ENCODE measurements around the gene CTDNEP1.

Gene CTDNEP1

DNA sequence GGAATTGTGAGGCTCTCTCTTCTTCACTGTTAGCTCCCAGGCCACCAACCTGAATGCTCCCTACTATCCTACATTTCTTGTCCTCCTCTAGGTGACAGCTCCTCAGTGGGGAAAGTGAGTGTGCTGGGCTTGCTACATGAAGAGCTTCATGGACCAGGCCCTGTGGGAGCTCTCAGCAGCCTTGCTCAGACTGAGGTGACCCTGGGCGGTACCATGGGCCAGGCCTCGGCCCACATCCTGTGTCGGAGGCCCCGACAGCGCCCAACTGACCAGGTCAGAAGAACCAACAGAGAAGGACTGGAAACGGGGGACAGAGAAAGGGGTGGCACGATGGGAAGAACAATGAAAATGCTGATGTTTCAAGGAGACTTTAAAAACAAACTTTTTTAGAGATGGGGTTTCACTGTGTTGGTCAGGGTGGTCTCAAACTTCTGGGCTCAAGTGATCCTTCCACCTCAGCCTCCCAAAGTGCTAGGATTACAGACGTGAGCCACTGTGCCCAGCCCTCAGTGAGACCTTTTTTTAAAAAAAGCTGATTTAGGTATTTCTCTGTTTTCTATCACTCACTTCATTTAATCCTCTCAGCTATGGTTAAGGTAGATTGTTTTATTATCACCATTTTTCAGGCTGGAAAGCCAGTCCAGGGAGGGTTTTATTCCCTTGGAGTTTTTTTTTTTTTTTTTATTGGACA, 5.4 kb upstream of the CTDNEP1 start:
- WGBS (ENCODE audit: extremely low coverage, insufficient coverage, insufficient read length): no CpG with 5 or more reads among the region's 8 CpGs
- no peaks in the 10 kb centered on the region for H3K27me3 ChIP-seq (ENCODE audit: insufficient read depth, low read length)
- no peak for DNase-seq

GRCh38 chr17:7254511-7254910, 3.0 kb upstream of the CTDNEP1 start:
- Histone ChIP-seq H3K4me3 (ENCODE audit: low read depth, low read length) (peak overlapping the region; percentile 53), H2BK120ac (ENCODE audit: insufficient read depth, low read length, poor library complexity) (no peak overlapping the region), H3K79me1 (ENCODE audit: low read length) (peaks cover 17% of the 10 kb centered on the region), H2AFZ (ENCODE audit: insufficient read depth, low read length, poor library complexity) (no peak overlapping the region), H3K9ac (ENCODE audit: low read length) (peak overlapping the region; percentile 71), H3K27me3 (ENCODE audit: insufficient read depth, low read length) (no peaks in the 10 kb centered on the region), H3K9me3 (ENCODE audit: insufficient read depth, low read depth, low read length) (peaks cover 1% of the 10 kb centered on the region), H3K4ac (ENCODE audit: low read depth, low read length) (no peak overlapping the region), H2AK5ac (ENCODE audit: low read length) (no peak overlapping the region), H3K4me1 (ENCODE audit: control insufficient read depth in 1 of 2, insufficient read depth in 2 of 2, low read length in 2 of 2) (peaks cover 6 to 10% of the 10 kb centered on the region in 2 experiments), H2BK5ac (ENCODE audit: low read depth, low read length, poor library complexity) (no peak overlapping the region), H3K18ac (ENCODE audit: low read length) (no peak overlapping the region), H3K79me2 (ENCODE audit: control insufficient read depth, insufficient read depth, low read length, poor library complexity) (peaks cover 23% of the 10 kb centered on the region), H4K8ac (ENCODE audit: low read depth, low read length) (no peak overlapping the region), H3K36me3 (ENCODE audit: control insufficient read depth in 1 of 2, insufficient read depth in 2 of 2, low read length in 2 of 2) (peaks cover 24 to 37% of the 10 kb centered on the region in 2 experiments), H4K12ac (ENCODE audit: low read depth, low read length) (no peak overlapping the region), H3K4me2 (ENCODE audit: low read length) (no peak overlapping the region), H2BK12ac (ENCODE audit: low read length) (no peak overlapping the region), H4K91ac (ENCODE audit: low read depth, low read length) (no peak overlapping the region), H3K14ac (ENCODE audit: low read length) (no peak overlapping the region), H3K23ac (ENCODE audit: low read length) (no peak overlapping the region), H3K27ac (ENCODE audit: low read depth, low read length) (no peak overlapping the region)
- no CpG with 5 or more reads among the region's 4 CpGs for WGBS (ENCODE audit: extremely low coverage, insufficient coverage, insufficient read length)
- DNase-seq: no peak

More for the DNA sequence above, 5.4 kb upstream of the CTDNEP1 start:
- Histone ChIP-seq H3K4ac (ENCODE audit: low read depth, low read length) (no peak overlapping the region), H2BK120ac (ENCODE audit: insufficient read depth, low read length, poor library complexity) (no peak overlapping the region), H4K91ac (ENCODE audit: low read depth, low read length) (no peak overlapping the region), H2AK5ac (ENCODE audit: low read length) (no peak overlapping the region), H3K36me3 (ENCODE audit: control insufficient read depth in 1 of 2, insufficient read depth in 2 of 2, low read length in 2 of 2) (peaks cover 28 to 42% of the 10 kb centered on the region in 2 experiments), H4K12ac (ENCODE audit: low read depth, low read length) (no peak overlapping the region), H3K27ac (ENCODE audit: low read depth, low read length) (no peak overlapping the region), H3K4me2 (ENCODE audit: low read length) (no peak overlapping the region), H3K9ac (ENCODE audit: low read length) (no peak overlapping the region), H3K79me2 (ENCODE audit: control insufficient read depth, insufficient read depth, low read length, poor library complexity) (peaks cover 21% of the 10 kb centered on the region), H2BK5ac (ENCODE audit: low read depth, low read length, poor library complexity) (no peak overlapping the region), H3K18ac (ENCODE audit: low read length) (no peak overlapping the region), H3K23ac (ENCODE audit: low read length) (no peak overlapping the region), H2AFZ (ENCODE audit: insufficient read depth, low read length, poor library complexity) (no peak overlapping the region), H3K4me1 (ENCODE audit: control insufficient read depth in 1 of 2, insufficient read depth in 2 of 2, low read length in 2 of 2) (peaks cover 6 to 13% of the 10 kb centered on the region in 2 experiments), H3K9me3 (ENCODE audit: insufficient read depth, low read depth, low read length) (peaks cover 4% of the 10 kb centered on the region), H3K14ac (ENCODE audit: low read length) (no peak overlapping the region), H4K8ac (ENCODE audit: low read depth, low read length) (no peak overlapping the region), H3K79me1 (ENCODE audit: low read length) (peaks cover 20% of the 10 kb centered on the region), H2BK12ac (ENCODE audit: low read length) (no peak overlapping the region), H3K4me3 (ENCODE audit: low read depth, low read length) (no peak overlapping the region)

DNA sequence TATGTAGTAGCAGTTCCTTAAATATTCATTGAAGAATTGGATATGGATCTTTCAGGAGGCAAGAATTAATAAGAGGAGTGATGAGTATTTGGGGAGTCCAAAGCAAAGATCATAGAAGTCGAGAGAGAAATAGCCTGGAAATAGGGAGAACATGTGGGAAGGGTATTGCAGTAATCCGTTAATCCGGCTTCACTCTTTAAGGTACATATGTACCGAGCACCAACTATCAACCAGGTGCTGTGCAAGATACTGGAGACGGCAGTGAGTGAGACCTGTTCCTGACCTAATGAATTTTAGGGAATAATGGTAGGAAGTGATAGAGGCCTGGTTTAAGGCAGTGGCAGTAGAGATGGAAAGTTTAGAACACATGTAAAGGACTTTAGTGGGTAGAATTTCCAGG, 1.5 kb upstream of the CTDNEP1 start:
- H3K79me2 ChIP-seq (ENCODE audit: control insufficient read depth, insufficient read depth, low read length, poor library complexity): peaks cover 30% of the 10 kb centered on the region
- H2BK5ac ChIP-seq (ENCODE audit: low read depth, low read length, poor library complexity): no peak overlapping the region
- H3K9me3 ChIP-seq (ENCODE audit: insufficient read depth, low read depth, low read length): peaks cover 1% of the 10 kb centered on the region
- H2BK120ac ChIP-seq (ENCODE audit: insufficient read depth, low read length, poor library complexity): no peak overlapping the region
- H4K8ac ChIP-seq (ENCODE audit: low read depth, low read length): no peak overlapping the region
- no peak overlapping the region for H3K4me3 ChIP-seq (ENCODE audit: low read depth, low read length)
- H4K12ac ChIP-seq (ENCODE audit: low read depth, low read length): no peak overlapping the region
- DNase-seq: no peak
- peaks cover 17% of the 10 kb centered on the region for H3K79me1 ChIP-seq (ENCODE audit: low read length)
- no peak overlapping the region for H3K14ac ChIP-seq (ENCODE audit: low read length)
- no peak overlapping the region for H3K23ac ChIP-seq (ENCODE audit: low read length)
- H3K27me3 ChIP-seq (ENCODE audit: insufficient read depth, low read length): no peaks in the 10 kb centered on the region
- no peak overlapping the region for H3K4ac ChIP-seq (ENCODE audit: low read depth, low read length)
- H2AFZ ChIP-seq (ENCODE audit: insufficient read depth, low read length, poor library complexity): no peak overlapping the region
- H2AK5ac ChIP-seq (ENCODE audit: low read length): no peak overlapping the region
- H3K27ac ChIP-seq (ENCODE audit: low read depth, low read length): no peak overlapping the region
- H2BK12ac ChIP-seq (ENCODE audit: low read length): no peak overlapping the region
- H3K36me3 ChIP-seq (ENCODE audit: control insufficient read depth in 1 of 2, insufficient read depth in 2 of 2, low read length in 2 of 2): peaks cover 18 to 25% of the 10 kb centered on the region in 2 experiments
- H4K91ac ChIP-seq (ENCODE audit: low read depth, low read length): no peak overlapping the region
- peak overlapping the region; percentile 98 for H3K4me2 ChIP-seq (ENCODE audit: low read length)
- no CpG with 5 or more reads among the region's 5 CpGs for WGBS (ENCODE audit: extremely low coverage, insufficient coverage, insufficient read length)
- no peak overlapping the region for H3K9ac ChIP-seq (ENCODE audit: low read length)
- H3K4me1 ChIP-seq (ENCODE audit: control insufficient read depth in 1 of 2, insufficient read depth in 2 of 2, low read length in 2 of 2): peaks cover 6 to 10% of the 10 kb centered on the region in 2 experiments
- no peak overlapping the region for H3K18ac ChIP-seq (ENCODE audit: low read length)

GRCh38 chr17:7252176-7253043, 876 bp upstream of the CTDNEP1 start, which contains the start of gene ELP5:
Gene ELP5, plus strand, starts transcription at chr17:7252215. Its CDS starts 336 bp downstream, at chr17:7252551.
- H3K4ac ChIP-seq (ENCODE audit: low read depth, low read length): peak within 1 kb of the TSS; percentile 99
- no CpG with 5 or more reads among the region's 55 CpGs for WGBS (ENCODE audit: extremely low coverage, insufficient coverage, insufficient read length)
- H4K91ac ChIP-seq (ENCODE audit: low read depth, low read length): peak within 1 kb of the TSS; percentile 99
- H3K27me3 ChIP-seq (ENCODE audit: insufficient read depth, low read length): no peaks in the 10 kb centered on the region
- H2AFZ ChIP-seq (ENCODE audit: insufficient read depth, low read length, poor library complexity): peak within 1 kb of the TSS; percentile 83
- H3K14ac ChIP-seq (ENCODE audit: low read length): peak within 1 kb of the TSS; percentile 99
- no peak within 1 kb of the TSS for H2BK12ac ChIP-seq (ENCODE audit: low read length)
- peak within 1 kb of the TSS; percentile 100 for H3K27ac ChIP-seq (ENCODE audit: low read depth, low read length)
- H2BK120ac ChIP-seq (ENCODE audit: insufficient read depth, low read length, poor library complexity): peak within 1 kb of the TSS; percentile 99
- H4K12ac ChIP-seq (ENCODE audit: low read depth, low read length): peak within 1 kb of the TSS; percentile 94
- DNase-seq: peak; percentile 89 to 96
- peak within 1 kb of the TSS; percentile 98 for H2AK5ac ChIP-seq (ENCODE audit: low read length)
- H3K79me1 ChIP-seq (ENCODE audit: low read length): peaks cover 17% of the 10 kb centered on the region
- peaks cover 6 to 10% of the 10 kb centered on the region in 2 experiments for H3K4me1 ChIP-seq (ENCODE audit: control insufficient read depth in 1 of 2, insufficient read depth in 2 of 2, low read length in 2 of 2)
- H3K79me2 ChIP-seq (ENCODE audit: control insufficient read depth, insufficient read depth, low read length, poor library complexity): peaks cover 30% of the 10 kb centered on the region
- H3K23ac ChIP-seq (ENCODE audit: low read length): no peak within 1 kb of the TSS
- peak within 1 kb of the TSS; percentile 98 for H3K18ac ChIP-seq (ENCODE audit: low read length)
- peak within 1 kb of the TSS; percentile 98 for H4K8ac ChIP-seq (ENCODE audit: low read depth, low read length)
- peak within 1 kb of the TSS; percentile 98 for H3K4me2 ChIP-seq (ENCODE audit: low read length)
- peaks cover 15 to 23% of the 10 kb centered on the region in 2 experiments for H3K36me3 ChIP-seq (ENCODE audit: control insufficient read depth in 1 of 2, insufficient read depth in 2 of 2, low read length in 2 of 2)
- H3K4me3 ChIP-seq (ENCODE audit: low read depth, low read length): peak within 1 kb of the TSS; percentile 98
- H2BK5ac ChIP-seq (ENCODE audit: low read depth, low read length, poor library complexity): peak within 1 kb of the TSS; percentile 94
- H3K9ac ChIP-seq (ENCODE audit: low read length): peak within 1 kb of the TSS; percentile 99
- H3K9me3 ChIP-seq (ENCODE audit: insufficient read depth, low read depth, low read length): peaks cover 1% of the 10 kb centered on the region

Measured in trophoblast cell (in vitro differentiated cells and primary cell).